ENCODE measurements around the gene SARS1. TPM values are rescaled to one million over a fixed set of nuclear protein-coding genes. Genes with fewer than 3 reads are reported as not detected.

Gene SARS1
- total and polyA plus RNA-seq, 2 of the 8 experiments (the other 6 are each of a cell fraction or from before 2014, with no cell fraction given): 83.1 to 146 TPM

- TF ChIP-seq CTCF (IDR thresholded peaks at IDR 0.05; ENCODE audit: control extremely low read depth in 1 of 3, insufficient read depth in 1 of 3, low read depth in 1 of 3, low read length in 3 of 3): no peak
These were observed 34.0 kb downstream of the SARS1 start (continued) for GRCh38 chr1:109247401-109248365.
